Endothelial cell of umbilical vein (primary cell): ENCODE measurements around the gene FAR1. TPM values are rescaled to one million over a fixed set of nuclear protein-coding genes. Genes with fewer than 3 reads are reported as not detected.

Experiments
- BruUV-seq: library from RNA; stranded (reverse); fragments of 400-500 nt; replicated peaks from 2 replicates; lab custom pipeline; 2021; lab: Mats Ljungman, UMichigan
- CTCF ChIA-PET: fragments of 300-600, 350-600 bp; sonication (Branson Sonifier 250); formaldehyde crosslinking; loops from one replicate; lab custom pipeline; 2021; ENCODE audit warnings: antibody characterized with exemption, inconsistent platforms; lab: Charles Lee
- POLR2A ChIA-PET: fragments of 300-600, 350-600 bp; sonication (Branson Sonifier 250); formaldehyde crosslinking; loops from one replicate; lab custom pipeline; 2021; ENCODE audit warnings: antibody characterized with exemption, inconsistent platforms; lab: Charles Lee
- DNase-seq: peaks from one replicate; pipeline ENCODE4 v3.0.0-alpha.2; 2011; ENCODE audit warnings: low read depth, low spot score
- FAIRE-seq: peaks from 2 replicates; lab custom pipeline; 2011; peaks lifted over from hg19 to GRCh38; lab: Jason Lieb, UNC
- H2AFZ ChIP-seq: 2 replicates; pipeline ENCODE4 v1.6.0; 2012; ENCODE audit warnings: low read depth, low read length, control low read depth, inconsistent platforms
- H3K27ac ChIP-seq: 2 replicates; pipeline ENCODE4 v1.5.1; 2011; ENCODE audit warnings: low read depth, mild to moderate bottlenecking, control low read depth, low read length, moderate library complexity; ENCODE audit not compliant: insufficient read depth
- H3K27me3 ChIP-seq, 2 experiments: 2 replicates each; pipeline versions ENCODE4 v1.6.0 to v1.6.1; 2011; ENCODE audit warnings: low read length in 2 of 2, mixed read lengths in 1 of 2; ENCODE audit not compliant: control insufficient read depth in 2 of 2, insufficient read depth in 2 of 2
- H3K36me3 ChIP-seq, 2 experiments: 2 replicates in 1 of 2; 3 replicates in 1 of 2; pipeline ENCODE4 v1.5.1; 2011; ENCODE audit warnings: low read length in 2 of 2, mild to moderate bottlenecking in 1 of 2, moderate library complexity in 1 of 2; ENCODE audit not compliant: control insufficient read depth in 2 of 2, insufficient read depth in 2 of 2; ENCODE audit errors: extremely low read depth in 1 of 2
- H3K4me1 ChIP-seq: 3 replicates; pipeline ENCODE4 v1.5.1; 2011; ENCODE audit warnings: mild to moderate bottlenecking, low read length; ENCODE audit not compliant: control insufficient read depth, insufficient read depth; ENCODE audit errors: extremely low read depth
- H3K4me2 ChIP-seq: 2 replicates; pipeline ENCODE4 v1.6.1; 2011; ENCODE audit warnings: low read length, control low read depth, mixed read lengths; ENCODE audit not compliant: insufficient read depth
- H3K4me3 ChIP-seq, 3 experiments: fragments of 200-600 bp in 1 of 3; sonication (generic), shearing (Covaris generic) in 1 of 3; replicated peaks in 1 of 3; 2 replicates each; pipeline ENCODE4 v1.5.1; 2011 to 2016; ENCODE audit warnings: control low read depth in 3 of 3, low read length in 3 of 3, mild to moderate bottlenecking in 2 of 3, inconsistent platforms in 1 of 3, low read depth in 1 of 3, moderate library complexity in 1 of 3; ENCODE audit not compliant: insufficient read depth in 1 of 3
- H3K79me2 ChIP-seq: 2 replicates; pipeline ENCODE4 v1.6.0; 2012; ENCODE audit warnings: low read length, inconsistent platforms; ENCODE audit not compliant: control insufficient read depth, insufficient read depth
- H3K9ac ChIP-seq: replicated peaks from 2 replicates; pipeline ENCODE3; 2011; ENCODE audit warnings: low read length, control low read depth; ENCODE audit not compliant: insufficient read depth; ENCODE audit errors: extremely low read depth
- H3K9me1 ChIP-seq: replicated peaks from 3 replicates; pipeline ENCODE4 v1.6.0; 2011; ENCODE audit warnings: mild to moderate bottlenecking, low read length; ENCODE audit not compliant: control insufficient read depth, insufficient read depth; ENCODE audit errors: extremely low read depth
- H3K9me3 ChIP-seq: replicated peaks from 2 replicates; pipeline ENCODE4 v1.5.1; 2012; ENCODE audit warnings: low read length, inconsistent platforms; ENCODE audit not compliant: control insufficient read depth, insufficient read depth
- H4K20me1 ChIP-seq: replicated peaks from 2 replicates; pipeline ENCODE3; 2011; ENCODE audit warnings: mild to moderate bottlenecking, low read length; ENCODE audit not compliant: control insufficient read depth, insufficient read depth; ENCODE audit errors: extremely low read depth
- EZH2 ChIP-seq: IDR thresholded peaks from 2 replicates; pipeline ENCODE4 v1.6.1; 2012; ENCODE audit warnings: borderline replicate concordance, low read depth, mild to moderate bottlenecking, moderate library complexity, low read length, inconsistent platforms; ENCODE audit not compliant: severe bottlenecking
- FOS ChIP-seq: IDR thresholded peaks from 2 replicates; pipeline ENCODE4 v1.6.1; 2011; ENCODE audit warnings: mild to moderate bottlenecking, low read length, moderate library complexity, borderline replicate concordance; ENCODE audit not compliant: insufficient read depth
- GATA2 ChIP-seq: IDR thresholded peaks from 2 replicates; pipeline ENCODE4 v1.7.0; 2011; ENCODE audit warnings: low read depth, mild to moderate bottlenecking, moderate library complexity, mixed read lengths, low read length; ENCODE audit not compliant: insufficient read length, insufficient read depth
- JUN ChIP-seq: IDR thresholded peaks from 2 replicates; pipeline ENCODE4 v1.6.1; 2011; ENCODE audit warnings: borderline replicate concordance, low read depth; ENCODE audit not compliant: insufficient read length, insufficient read depth
- MAX ChIP-seq: IDR thresholded peaks from 2 replicates; pipeline ENCODE4 v1.6.1; 2011; ENCODE audit not compliant: insufficient read depth, insufficient read length
- MYC ChIP-seq: IDR thresholded peaks from one replicate; pipeline ENCODE4 v1.6.1; 2011; ENCODE audit warnings: mild to moderate bottlenecking, low read depth, low read length
- POLR2A ChIP-seq: IDR thresholded peaks from 2 replicates; pipeline ENCODE4 v1.6.1; 2012; ENCODE audit warnings: low read depth, mild to moderate bottlenecking, control low read depth, low read length
- POLR2AphosphoS5 ChIP-seq: IDR thresholded peaks from 2 replicates; pipeline ENCODE4 v1.6.1; 2012; ENCODE audit warnings: low read depth, mild to moderate bottlenecking, control low read depth, low read length, moderate library complexity; ENCODE audit not compliant: insufficient read depth
- dilution Hi-C: fragments of 300-500 bp; cut with MboI; formaldehyde crosslinking; loops from one replicate; pipeline ENCODE4 v1.15.0; 2019; ENCODE audit warnings: low sequenced_read_pairs; ENCODE audit not compliant: extremely low pct_ligation_motif_present
- intact Hi-C: fragments of 100-400 bp; cut with micrococcal nuclease; formaldehyde crosslinking; loops from one replicate; pipeline ENCODE4 v1.10.0; 2022
- polyA plus RNA-seq, 4 experiments: library from polyadenylated mRNA; depleted of rRNA in 3 of 4; stranded (reverse) in 3 of 4; unstranded in 1 of 4; fragments of >200 nt; gene quantifications; 2 replicates each; pipeline versions ENCODE4 v1.2.1 to v1.2.3, GENCODE V29; 2011 to 2012; ENCODE audit warnings: missing spikeins in 1 of 4
- total RNA-seq: library from RNA; stranded (reverse); gene quantifications from 2 replicates; pipeline ENCODE4 v1.2.3, GENCODE V29; 2021

FAR1 gene
- total and polyA plus RNA-seq, 2 donors (not counting 3 experiments of a cell fraction or from before 2014, with no cell fraction given), result 29.5 to 76.4 TPM

GRCh38 chr11:13666708-13667107 lies 1.8 kb upstream of the FAR1 start:
- TF ChIP-seq POLR2AphosphoS5, result no peak
- no peak for TF ChIP-seq FOS
- TF ChIP-seq MYC, result no peak
- no peak for TF ChIP-seq EZH2
- no peak for TF ChIP-seq GATA2
- no peak for TF ChIP-seq POLR2A
- no peak for TF ChIP-seq MAX
- no peak for DNase-seq
- H3K79me2 ChIP-seq, result peaks cover 31% of the 10 kb centered on the region
- peaks cover 20% of the 10 kb centered on the region for H3K4me1 ChIP-seq
- H3K9me3 ChIP-seq, result no peaks in the 10 kb centered on the region
- no peak overlapping the region for H3K4me3 ChIP-seq
- intact Hi-C loops (loop anchor here (5.0 kb wide), 2 partner anchors 204 to 459 kb away; partner anchors contain the start of gene BTBD10), dilution Hi-C loops (no loop called here)
- no peak overlapping the region for H3K27ac ChIP-seq
- BruUV-seq, result no TSS peak
- no peak for FAIRE-seq
- ChIA-PET POLR2A (no interaction called here), CTCF (interaction anchor here (1.3 to 1.5 kb wide), 2 partner anchors 8 to 40 kb away, joined by 3 to 5 read pairs; no protein-coding TSS in a partner anchor)
- H4K20me1 ChIP-seq, result no peaks in the 10 kb centered on the region
- H3K4me2 ChIP-seq, result no peak overlapping the region
- H3K9ac ChIP-seq, result no peak overlapping the region
- H3K9me1 ChIP-seq, result no peaks in the 10 kb centered on the region
- no peaks in the 10 kb centered on the region for H3K27me3 ChIP-seq
- no peaks in the 10 kb centered on the region for H3K36me3 ChIP-seq
- no peak overlapping the region for H2AFZ ChIP-seq

- Histone ChIP-seq H3K27me3 (no peaks in the 10 kb centered on the region), H3K27ac (no peak overlapping the region), H3K79me2 (peaks cover 37% of the 10 kb centered on the region), H3K4me2 (peak overlapping the region; percentile 90), H3K36me3 (no peaks in the 10 kb centered on the region), H3K9me3 (no peaks in the 10 kb centered on the region), H4K20me1 (no peaks in the 10 kb centered on the region), H3K4me1 (peaks cover 20% of the 10 kb centered on the region), H3K4me3 (peak overlapping the region in 1 of 3 experiments; percentile 81), H3K9me1 (no peaks in the 10 kb centered on the region), H2AFZ (peak overlapping the region; percentile 54), H3K9ac (no peak overlapping the region)
- ChIA-PET CTCF (interaction anchor here (0.8 to 1.5 kb wide), 5 partner anchors 9 to 78 kb away, joined by 3 to 5 read pairs (median 3); no protein-coding TSS in a partner anchor), POLR2A (no interaction called here)
- FAIRE-seq (no peak), DNase-seq (peak; percentile 17)
- dilution Hi-C loops (no loop called here), intact Hi-C loops (loop anchor here (5.0 kb wide), 2 partner anchors 205 to 460 kb away; partner anchors contain the start of gene BTBD10)
- TF ChIP-seq MYC (no peak), GATA2 (no peak), POLR2AphosphoS5 (no peak), JUN (no peak), POLR2A (no peak), FOS (no peak)
- BruUV-seq, result no TSS peak
Observed at GRCh38 chr11:13667245-13667644, 1.2 kb upstream of the FAR1 start.
